ENCODE measurements around the gene GABPB1. TPM values are rescaled to one million over a fixed set of nuclear protein-coding genes. Genes with fewer than 3 reads are reported as not detected.

Gene GABPB1
- total and polyA plus RNA-seq, 10 of the 15 experiments (the other 5 are each of a cell fraction or from before 2014, with no cell fraction given), result 13.9 to 48.2 (median 39.8) TPM

DNA sequence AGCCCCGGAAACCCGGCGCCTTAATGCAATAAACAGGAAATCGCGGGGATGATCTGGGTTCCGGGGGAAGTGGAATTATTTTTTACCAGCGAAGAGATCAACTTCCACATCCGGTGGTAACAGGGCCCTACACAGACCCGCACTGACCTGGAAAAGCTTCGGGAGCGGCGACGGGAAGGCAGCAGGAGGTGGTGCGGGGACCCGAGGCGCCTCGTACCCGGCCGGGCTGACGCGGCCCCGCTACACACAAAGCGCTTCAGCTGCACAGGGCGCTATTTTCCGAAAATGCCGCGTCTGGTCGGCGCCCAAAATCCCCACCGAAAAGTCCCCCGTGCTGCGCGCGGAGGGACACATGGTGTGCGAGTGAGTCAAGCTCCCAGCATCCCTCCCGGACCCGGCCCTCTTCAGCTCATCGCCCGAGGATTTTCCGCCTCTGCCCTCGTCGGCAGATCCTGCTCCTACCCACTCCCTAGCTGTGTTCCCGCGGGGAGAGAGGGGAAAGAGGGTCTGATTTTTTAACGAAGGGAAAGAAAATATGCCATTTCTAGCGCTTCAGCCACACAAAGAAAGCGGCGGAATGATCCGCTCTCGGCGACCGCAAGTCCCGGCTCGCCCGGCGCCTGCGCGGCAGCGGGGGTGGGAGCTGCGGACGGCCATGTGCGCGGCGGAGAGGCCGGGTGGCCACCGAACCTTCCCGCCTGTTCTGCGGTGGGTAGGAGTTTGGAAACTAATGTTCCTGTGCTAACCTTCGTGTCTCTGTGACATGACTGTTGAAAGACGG is at the start of gene GABPB1 (continued):
- TF ChIP-seq RFX5 (IDR thresholded peaks at IDR 0.05; ENCODE audit: low read depth, low read length), result no peak
- TF ChIP-seq CREM (IDR thresholded peaks at IDR 0.05; ENCODE audit: low read depth), result peak; percentile 64
- no peak for TF ChIP-seq STAT3 (IDR thresholded peaks at IDR 0.05; ENCODE audit: low read depth, low read length)
- TF ChIP-seq RCOR1 (conservative IDR thresholded peaks at IDR 0.05; ENCODE audit: low read depth, low read length), result no peak
- peak; percentile 82 for TF ChIP-seq NRF1 (conservative IDR thresholded peaks at IDR 0.05; ENCODE audit: low read depth, low read length)
- no peak for TF ChIP-seq FOS (IDR thresholded peaks at IDR 0.05; ENCODE audit: borderline replicate concordance, extremely low read depth, insufficient read length)
- TF ChIP-seq, protein P1, sequence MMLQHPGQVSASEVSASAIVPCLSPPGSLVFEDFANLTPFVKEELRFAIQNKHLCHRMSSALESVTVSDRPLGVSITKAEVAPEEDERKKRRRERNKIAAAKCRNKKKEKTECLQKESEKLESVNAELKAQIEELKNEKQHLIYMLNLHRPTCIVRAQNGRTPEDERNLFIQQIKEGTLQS (IDR thresholded peaks at IDR 0.05; ENCODE audit: borderline replicate concordance, extremely low read depth, low read depth, low read length), result no peak
- TF ChIP-seq SUPT20H (IDR thresholded peaks at IDR 0.05; ENCODE audit: borderline replicate concordance, control insufficient read depth, low read depth, low read length), result no peak
- no peak for TF ChIP-seq SUZ12 (IDR thresholded peaks at IDR 0.05; ENCODE audit: unreplicated experiment)
- peak; percentile 94 to 95 for TF ChIP-seq IKZF2 (IDR thresholded peaks at IDR 0.05)
- peak; percentile 90 for TF ChIP-seq POLR2A (IDR thresholded peaks at IDR 0.05; ENCODE audit: low read depth, low read length)
- 0 out of 2 replicates have a peak, but pooled peaks have one; percentile 28 for TF ChIP-seq BRCA1 (IDR thresholded peaks at IDR 0.05; ENCODE audit: low read depth, low read length)
- TF ChIP-seq ESRRA (IDR thresholded peaks at IDR 0.05; ENCODE audit: low read length), result no peak
- TF ChIP-seq STAT1 (conservative IDR thresholded peaks at IDR 0.05), result 0 out of 2 replicates have a peak, but pooled peaks have one; percentile 64
- peak; percentile 70 for TF ChIP-seq SMAD1 (IDR thresholded peaks at IDR 0.05; ENCODE audit: low read depth, partially characterized antibody)
- TF ChIP-seq, protein P2, sequence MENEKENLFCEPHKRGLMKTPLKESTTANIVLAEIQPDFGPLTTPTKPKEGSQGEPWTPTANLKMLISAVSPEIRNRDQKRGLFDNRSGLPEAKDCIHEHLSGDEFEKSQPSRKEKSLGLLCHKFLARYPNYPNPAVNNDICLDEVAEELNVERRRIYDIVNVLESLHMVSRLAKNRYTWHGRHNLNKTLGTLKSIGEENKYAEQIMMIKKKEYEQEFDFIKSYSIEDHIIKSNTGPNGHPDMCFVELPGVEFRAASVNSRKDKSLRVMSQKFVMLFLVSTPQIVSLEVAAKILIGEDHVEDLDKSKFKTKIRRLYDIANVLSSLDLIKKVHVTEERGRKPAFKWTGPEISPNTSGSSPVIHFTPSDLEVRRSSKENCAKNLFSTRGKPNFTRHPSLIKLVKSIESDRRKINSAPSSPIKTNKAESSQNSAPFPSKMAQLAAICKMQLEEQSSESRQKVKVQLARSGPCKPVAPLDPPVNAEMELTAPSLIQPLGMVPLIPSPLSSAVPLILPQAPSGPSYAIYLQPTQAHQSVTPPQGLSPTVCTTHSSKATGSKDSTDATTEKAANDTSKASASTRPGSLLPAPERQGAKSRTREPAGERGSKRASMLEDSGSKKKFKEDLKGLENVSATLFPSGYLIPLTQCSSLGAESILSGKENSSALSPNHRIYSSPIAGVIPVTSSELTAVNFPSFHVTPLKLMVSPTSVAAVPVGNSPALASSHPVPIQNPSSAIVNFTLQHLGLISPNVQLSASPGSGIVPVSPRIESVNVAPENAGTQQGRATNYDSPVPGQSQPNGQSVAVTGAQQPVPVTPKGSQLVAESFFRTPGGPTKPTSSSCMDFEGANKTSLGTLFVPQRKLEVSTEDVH (IDR thresholded peaks at IDR 0.05; ENCODE audit: low read depth, partially characterized antibody), result peak; percentile 45
- peak; percentile 74 for TF ChIP-seq MTA2 (IDR thresholded peaks at IDR 0.05; ENCODE audit: low read depth)
- TF ChIP-seq, protein P3, sequence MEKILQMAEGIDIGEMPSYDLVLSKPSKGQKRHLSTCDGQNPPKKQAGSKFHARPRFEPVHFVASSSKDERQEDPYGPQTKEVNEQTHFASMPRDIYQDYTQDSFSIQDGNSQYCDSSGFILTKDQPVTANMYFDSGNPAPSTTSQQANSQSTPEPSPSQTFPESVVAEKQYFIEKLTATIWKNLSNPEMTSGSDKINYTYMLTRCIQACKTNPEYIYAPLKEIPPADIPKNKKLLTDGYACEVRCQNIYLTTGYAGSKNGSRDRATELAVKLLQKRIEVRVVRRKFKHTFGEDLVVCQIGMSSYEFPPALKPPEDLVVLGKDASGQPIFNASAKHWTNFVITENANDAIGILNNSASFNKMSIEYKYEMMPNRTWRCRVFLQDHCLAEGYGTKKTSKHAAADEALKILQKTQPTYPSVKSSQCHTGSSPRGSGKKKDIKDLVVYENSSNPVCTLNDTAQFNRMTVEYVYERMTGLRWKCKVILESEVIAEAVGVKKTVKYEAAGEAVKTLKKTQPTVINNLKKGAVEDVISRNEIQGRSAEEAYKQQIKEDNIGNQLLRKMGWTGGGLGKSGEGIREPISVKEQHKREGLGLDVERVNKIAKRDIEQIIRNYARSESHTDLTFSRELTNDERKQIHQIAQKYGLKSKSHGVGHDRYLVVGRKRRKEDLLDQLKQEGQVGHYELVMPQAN (conservative IDR thresholded peaks at IDR 0.05), result peak; percentile 40
- no peak for TF ChIP-seq NFXL1 (IDR thresholded peaks at IDR 0.05; ENCODE audit: borderline replicate concordance)
- TF ChIP-seq EGR1 (IDR thresholded peaks at IDR 0.05; ENCODE audit: borderline replicate concordance in 1 of 2, low read depth in 2 of 2, low read length in 2 of 2), result peak in 1 of 2 experiments; percentile 94; a peak in 2 of 3 replicates
- TF ChIP-seq YY1 (IDR thresholded peaks at IDR 0.05; ENCODE audit: low read depth, low read length), result peak; percentile 95
- TF ChIP-seq, protein P4, sequence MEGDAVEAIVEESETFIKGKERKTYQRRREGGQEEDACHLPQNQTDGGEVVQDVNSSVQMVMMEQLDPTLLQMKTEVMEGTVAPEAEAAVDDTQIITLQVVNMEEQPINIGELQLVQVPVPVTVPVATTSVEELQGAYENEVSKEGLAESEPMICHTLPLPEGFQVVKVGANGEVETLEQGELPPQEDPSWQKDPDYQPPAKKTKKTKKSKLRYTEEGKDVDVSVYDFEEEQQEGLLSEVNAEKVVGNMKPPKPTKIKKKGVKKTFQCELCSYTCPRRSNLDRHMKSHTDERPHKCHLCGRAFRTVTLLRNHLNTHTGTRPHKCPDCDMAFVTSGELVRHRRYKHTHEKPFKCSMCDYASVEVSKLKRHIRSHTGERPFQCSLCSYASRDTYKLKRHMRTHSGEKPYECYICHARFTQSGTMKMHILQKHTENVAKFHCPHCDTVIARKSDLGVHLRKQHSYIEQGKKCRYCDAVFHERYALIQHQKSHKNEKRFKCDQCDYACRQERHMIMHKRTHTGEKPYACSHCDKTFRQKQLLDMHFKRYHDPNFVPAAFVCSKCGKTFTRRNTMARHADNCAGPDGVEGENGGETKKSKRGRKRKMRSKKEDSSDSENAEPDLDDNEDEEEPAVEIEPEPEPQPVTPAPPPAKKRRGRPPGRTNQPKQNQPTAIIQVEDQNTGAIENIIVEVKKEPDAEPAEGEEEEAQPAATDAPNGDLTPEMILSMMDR (IDR thresholded peaks at IDR 0.05 in 2 of 3, conservative IDR thresholded peaks at IDR 0.05 in 1 of 3; ENCODE audit: control insufficient read depth in 2 of 3, extremely low read depth in 1 of 3, insufficient read depth in 1 of 3, low read depth in 3 of 3, low read length in 3 of 3), result no peak
- TF ChIP-seq ATF7 (IDR thresholded peaks at IDR 0.05; ENCODE audit: low read depth), result peak; percentile 67

Data from GM12878 (cell line).